CD4-positive, alpha-beta memory T cell (primary cell): ENCODE data around the gene ARHGAP20. TPM values are rescaled to one million over a fixed set of nuclear protein-coding genes. Genes with fewer than 3 reads are reported as not detected.

Experiments
- CTCF ChIA-PET: fragments of 350-600 bp; sonication (Branson Sonifier 250); formaldehyde crosslinking; loops from one replicate; lab custom pipeline; 2021; ENCODE audit warnings: inconsistent platforms; ENCODE audit not compliant: partially characterized antibody; lab: Charles Lee
- POLR2A ChIA-PET: fragments of 350-600 bp; sonication (Branson Sonifier 250); formaldehyde crosslinking; loops from one replicate; lab custom pipeline; 2021; ENCODE audit not compliant: partially characterized antibody; lab: Charles Lee
- DNase-seq, 5 donors: peaks; one replicate each; pipeline versions ENCODE4 v3.0.0 to v3.0.0-alpha.2; 2020 to 2022; ENCODE audit warnings: mixed read lengths in 1 of 5
- H3K27ac ChIP-seq: one replicate; pipeline ENCODE4 v1.7.0; 2013; ENCODE audit warnings: low read depth, low read length
- H3K27me3 ChIP-seq: 2 replicates; pipeline ENCODE4 v1.7.0; 2013; ENCODE audit warnings: mild to moderate bottlenecking, low read length, moderate library complexity; ENCODE audit not compliant: insufficient read depth
- H3K36me3 ChIP-seq: 2 replicates; pipeline ENCODE4 v1.7.0; 2013; ENCODE audit warnings: mild to moderate bottlenecking, low read length, moderate library complexity; ENCODE audit not compliant: insufficient read depth
- H3K4me1 ChIP-seq: 2 replicates; pipeline ENCODE4 v1.7.0; 2013; ENCODE audit warnings: mild to moderate bottlenecking, low read length, moderate library complexity; ENCODE audit not compliant: insufficient read depth
- H3K4me3 ChIP-seq, 2 donors: one replicate each; pipeline ENCODE4 v1.7.0; 2013; ENCODE audit warnings: low read length in 2 of 2, mild to moderate bottlenecking in 1 of 2
- H3K9me3 ChIP-seq, 2 donors: one replicate each; pipeline ENCODE4 v1.7.0; 2013; ENCODE audit warnings: low read length in 2 of 2, control low read depth in 1 of 2; ENCODE audit not compliant: control insufficient read depth in 1 of 2
- H3K27ac Mint-ChIP-seq, 7 donors: one replicate each; pipeline ENCODE4 v1.8.0; 2020 to 2021; ENCODE audit warnings: mixed read lengths in 7 of 7, mild to moderate bottlenecking in 6 of 7, inconsistent platforms in 3 of 7, moderate library complexity in 3 of 7
- H3K27me3 Mint-ChIP-seq, 2 donors: one replicate each; pipeline ENCODE4 v1.8.0; 2020 to 2021; ENCODE audit warnings: mixed read lengths in 2 of 2
- H3K36me3 Mint-ChIP-seq, 2 donors: one replicate each; pipeline ENCODE4 v1.8.0; 2020 to 2021; ENCODE audit warnings: mixed read lengths in 2 of 2, inconsistent platforms in 1 of 2, mild to moderate bottlenecking in 1 of 2
- H3K4me1 Mint-ChIP-seq, 4 donors: one replicate each; pipeline ENCODE4 v1.8.0; 2020 to 2021; ENCODE audit warnings: mixed read lengths in 4 of 4, mild to moderate bottlenecking in 1 of 4
- H3K4me3 Mint-ChIP-seq, 8 donors: one replicate each; pipeline ENCODE4 v1.8.0; 2020 to 2021; ENCODE audit warnings: mixed read lengths in 8 of 8, mild to moderate bottlenecking in 7 of 8, moderate library complexity in 6 of 8, inconsistent platforms in 3 of 8
- H3K9me3 Mint-ChIP-seq, 8 donors: one replicate each; pipeline ENCODE4 v1.8.0; 2020 to 2021; ENCODE audit warnings: mixed read lengths in 8 of 8, mild to moderate bottlenecking in 5 of 8, inconsistent platforms in 3 of 8, moderate library complexity in 1 of 8
- intact Hi-C: fragments of 100-400 bp; cut with micrococcal nuclease; formaldehyde crosslinking; loops from one replicate; pipeline ENCODE4 v1.15.1; 2023
- polyA plus RNA-seq, 2 donors: library from polyadenylated mRNA; unstranded; fragments of 300-500 nt; fragmentation: Illumina TruSeq; gene quantifications; one replicate each; pipeline ENCODE4 v1.2.3, GENCODE V29; 2021
- total RNA-seq, 2 experiments: library from RNA; stranded (reverse); gene quantifications; one replicate each; pipeline ENCODE4 v1.2.3, GENCODE V29; 2021

The ARHGAP20 gene
- total and polyA plus RNA-seq, 4 experiments from 2014 or later, result 0.04 to 0.17 (median 0.09) TPM; not detected in 1

GRCh38 chr11:110582728-110583432 is 129.4 kb downstream of the ARHGAP20 start:
- intact Hi-C loops, result no loop called here
- no peaks in the 10 kb centered on the region for H3K36me3 Mint-ChIP-seq
- POLR2A ChIA-PET, result no interaction called here
- H3K9me3 ChIP-seq, result no peaks in the 10 kb centered on the region
- H3K4me3 Mint-ChIP-seq, result no peak overlapping the region
- H3K4me1 Mint-ChIP-seq, result no peaks in the 10 kb centered on the region
- H3K27ac Mint-ChIP-seq, result no peak overlapping the region
- H3K27me3 ChIP-seq, result no peaks in the 10 kb centered on the region
- H3K36me3 ChIP-seq, result no peaks in the 10 kb centered on the region
- no peaks in the 10 kb centered on the region for H3K4me1 ChIP-seq
- H3K27ac ChIP-seq, result no peak overlapping the region
- no peak overlapping the region for H3K4me3 ChIP-seq
- H3K27me3 Mint-ChIP-seq, result peaks cover 2 to 6% of the 10 kb centered on the region in 2 donors
- CTCF ChIA-PET, result interaction anchor here (1.3 kb wide), 1 partner anchor 9 kb away, joined by 3 read pairs; no protein-coding TSS in a partner anchor
- H3K9me3 Mint-ChIP-seq, result no peaks in the 10 kb centered on the region
- no peak for DNase-seq

GRCh38 chr11:110580571-110580970 is 131.7 kb downstream of the ARHGAP20 start:
- no peaks in the 10 kb centered on the region for H3K36me3 Mint-ChIP-seq
- no peaks in the 10 kb centered on the region for H3K9me3 Mint-ChIP-seq
- intact Hi-C loops, result no loop called here
- Histone ChIP-seq H3K4me1 (no peaks in the 10 kb centered on the region), H3K4me3 (no peak overlapping the region), H3K9me3 (no peaks in the 10 kb centered on the region), H3K36me3 (no peaks in the 10 kb centered on the region), H3K27me3 (no peaks in the 10 kb centered on the region), H3K27ac (no peak overlapping the region)
- ChIA-PET CTCF (no interaction called here), POLR2A (no interaction called here)
- no peak for DNase-seq
- no peak overlapping the region for H3K4me3 Mint-ChIP-seq
- peaks cover 2 to 7% of the 10 kb centered on the region in 2 donors for H3K27me3 Mint-ChIP-seq
- H3K4me1 Mint-ChIP-seq, result no peaks in the 10 kb centered on the region
- H3K27ac Mint-ChIP-seq, result no peak overlapping the region

- H3K27me3 ChIP-seq, result no peaks in the 10 kb centered on the region
- H3K4me1 Mint-ChIP-seq, result no peaks in the 10 kb centered on the region
- H3K27me3 Mint-ChIP-seq, result peaks cover 1 to 3% of the 10 kb centered on the region in 2 donors
- H3K9me3 ChIP-seq, result no peaks in the 10 kb centered on the region
- ChIA-PET POLR2A (no interaction called here), CTCF (no interaction called here)
- H3K27ac ChIP-seq, result no peak overlapping the region
- no peak overlapping the region for H3K4me3 Mint-ChIP-seq
- no peak overlapping the region for H3K4me3 ChIP-seq
- no peaks in the 10 kb centered on the region for H3K9me3 Mint-ChIP-seq
- H3K36me3 Mint-ChIP-seq, result no peaks in the 10 kb centered on the region
- no peaks in the 10 kb centered on the region for H3K36me3 ChIP-seq
- DNase-seq, result no peak
- no peaks in the 10 kb centered on the region for H3K4me1 ChIP-seq
- H3K27ac Mint-ChIP-seq, result no peak overlapping the region
- intact Hi-C loops, result no loop called here
Observed at GRCh38 chr11:110573411-110573810, 138.8 kb downstream of the ARHGAP20 start.

- no peaks in the 10 kb centered on the region for H3K36me3 ChIP-seq
- H3K27ac Mint-ChIP-seq, result no peak overlapping the region
- H3K4me1 Mint-ChIP-seq, result no peaks in the 10 kb centered on the region
- intact Hi-C loops, result no loop called here
- H3K27ac ChIP-seq, result no peak overlapping the region
- H3K4me1 ChIP-seq, result no peaks in the 10 kb centered on the region
- H3K9me3 Mint-ChIP-seq, result no peaks in the 10 kb centered on the region
- ChIA-PET POLR2A (no interaction called here), CTCF (no interaction called here)
- peaks cover 1 to 3% of the 10 kb centered on the region in 2 donors for H3K27me3 Mint-ChIP-seq
- H3K4me3 ChIP-seq, result no peak overlapping the region
- no peak overlapping the region for H3K4me3 Mint-ChIP-seq
- H3K27me3 ChIP-seq, result no peaks in the 10 kb centered on the region
- no peaks in the 10 kb centered on the region for H3K9me3 ChIP-seq
- no peaks in the 10 kb centered on the region for H3K36me3 Mint-ChIP-seq
- DNase-seq, result no peak
Observed at GRCh38 chr11:110571081-110571720, 141.0 kb downstream of the ARHGAP20 start.

GRCh38 chr11:110566577-110566976 is 145.7 kb downstream of the ARHGAP20 start:
- Histone ChIP-seq H3K36me3 (no peaks in the 10 kb centered on the region), H3K27me3 (no peaks in the 10 kb centered on the region), H3K4me1 (no peaks in the 10 kb centered on the region), H3K4me3 (no peak overlapping the region), H3K9me3 (no peaks in the 10 kb centered on the region), H3K27ac (no peak overlapping the region)
- Mint-ChIP-seq H3K27me3 (peaks cover 0 to 5% of the 10 kb centered on the region in 2 donors), H3K27ac (no peak overlapping the region), H3K4me3 (no peak overlapping the region), H3K36me3 (no peaks in the 10 kb centered on the region), H3K4me1 (no peaks in the 10 kb centered on the region), H3K9me3 (no peaks in the 10 kb centered on the region)
- POLR2A ChIA-PET, result no interaction called here
- CTCF ChIA-PET, result interaction anchor here (1.5 kb wide), 1 partner anchor 8 kb away, joined by 3 read pairs; no protein-coding TSS in a partner anchor
- intact Hi-C loops, result no loop called here
- no peak for DNase-seq

- intact Hi-C loops, result no loop called here
Observed at GRCh38 chr11:110565357-110566336, 146.6 kb downstream of the ARHGAP20 start.

More at GRCh38 chr11:110565357-110566336, 146.6 kb downstream of the ARHGAP20 start:
- Histone ChIP-seq H3K27me3 (no peaks in the 10 kb centered on the region), H3K36me3 (no peaks in the 10 kb centered on the region), H3K9me3 (no peaks in the 10 kb centered on the region), H3K27ac (no peak overlapping the region), H3K4me3 (no peak overlapping the region), H3K4me1 (no peaks in the 10 kb centered on the region)
- Mint-ChIP-seq H3K4me1 (no peaks in the 10 kb centered on the region), H3K9me3 (no peaks in the 10 kb centered on the region), H3K36me3 (no peaks in the 10 kb centered on the region), H3K27me3 (peaks cover 0 to 5% of the 10 kb centered on the region in 2 donors), H3K27ac (no peak overlapping the region), H3K4me3 (no peak overlapping the region)
- POLR2A ChIA-PET, result no interaction called here
- CTCF ChIA-PET, result interaction anchor here (1.5 kb wide), 1 partner anchor 7 kb away, joined by 3 read pairs; no protein-coding TSS in a partner anchor
- DNase-seq, result peak in 1 of 5 donors; percentile 6
